HFFc6 (cell line): ENCODE measurements around the gene LRRC3. TPM values are rescaled to one million over a fixed set of nuclear protein-coding genes. Genes with fewer than 3 reads are reported as not detected.
"Not testable (repeated sequence)": the region's sequence is repeated elsewhere in the genome, so short reads cannot be mapped to it uniquely, and the experiment has no call there.

ENCODE experiments used
- DNase-seq: peaks from one replicate; pipeline ENCODE4 v3.0.0-alpha.2; 2018
- H3K27ac Mint-ChIP-seq: 2 replicates; pipeline ENCODE4 v1.8.0; 2020; ENCODE audit warnings: mild to moderate bottlenecking, mixed read lengths
- H3K27me3 Mint-ChIP-seq: 2 replicates; pipeline ENCODE4 v1.8.0; 2021; ENCODE audit warnings: mild to moderate bottlenecking, moderate library complexity, mixed read lengths; ENCODE audit not compliant: insufficient read depth
- H3K36me3 Mint-ChIP-seq: 2 replicates; pipeline ENCODE4 v1.8.0; 2021; ENCODE audit warnings: low read depth, mixed read lengths
- H3K4me1 Mint-ChIP-seq: 2 replicates; pipeline ENCODE4 v1.8.0; 2020; ENCODE audit warnings: low read depth, mixed read lengths
- H3K4me3 Mint-ChIP-seq: 2 replicates; pipeline ENCODE4 v1.8.0; 2020; ENCODE audit warnings: mild to moderate bottlenecking, moderate library complexity, mixed read lengths
- H3K9me3 Mint-ChIP-seq: 2 replicates; pipeline ENCODE4 v1.8.0; 2020; ENCODE audit warnings: mild to moderate bottlenecking, mixed read lengths
- total RNA-seq, 6 experiments: library from RNA; stranded (reverse); fragmentation: NEBNext Ultra II Directional; extraction: Animal tissue kit (Norgen Biotek cat#: 25700); gene quantifications; 2 replicates in 1 of 6; 3 replicates in 5 of 6; pipeline ENCODE4 v1.2.3, GENCODE V29; 2021
- TF ChIP-seq, protein P1 (sequence below): fragments of 200-600 bp; sonication (generic); IDR thresholded peaks from 2 replicates; pipeline ENCODE4 v1.5.0; 2021; ENCODE audit warnings: antibody characterized with exemption, mild to moderate bottlenecking

The LRRC3 gene
- total RNA-seq, 6 experiments from 2014 or later: not detected

DNA sequence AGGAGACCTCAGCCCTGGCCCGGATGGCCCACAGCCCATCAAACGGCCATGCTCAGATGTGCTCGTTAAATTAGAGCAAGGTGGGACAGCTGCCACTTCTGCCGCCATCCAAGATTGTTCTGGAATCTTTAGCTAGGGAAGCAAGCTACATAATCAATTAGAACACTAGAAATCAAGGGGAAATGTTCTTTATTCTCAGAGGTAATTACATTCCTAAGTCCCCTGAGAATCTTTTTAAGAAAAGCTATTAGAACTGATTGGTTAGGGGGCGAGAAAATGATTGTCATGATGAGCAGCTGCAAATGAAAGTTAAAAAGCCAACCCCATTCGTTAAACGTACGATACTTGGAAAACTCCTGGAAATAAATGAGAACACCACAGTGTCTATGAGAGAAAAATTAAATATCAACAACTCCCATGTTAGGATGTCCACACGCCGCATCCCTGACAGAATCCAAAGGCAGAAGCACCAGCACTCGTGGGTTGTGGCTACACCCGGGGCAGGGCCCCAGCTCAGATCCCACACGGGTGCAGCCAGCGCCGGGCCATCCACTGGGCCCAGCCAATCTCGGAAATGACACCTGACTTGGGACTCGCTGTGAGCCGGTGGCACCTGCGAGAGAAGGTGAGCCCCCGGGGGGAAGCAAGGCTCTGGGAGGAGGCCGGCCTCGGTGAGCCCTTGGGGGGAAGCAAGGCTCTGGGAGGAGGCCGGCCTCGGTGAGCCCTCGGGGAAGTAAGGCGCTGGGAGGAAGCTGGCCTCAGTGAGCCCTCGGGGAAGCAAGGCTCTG is 47.1 kb downstream of the LRRC3 start:
- no peak overlapping the region for H3K4me3 Mint-ChIP-seq
- H3K9me3 Mint-ChIP-seq: peaks cover 5% of the 10 kb centered on the region; the same call in 1 of the 2 replicates
- H3K27ac Mint-ChIP-seq: no peak overlapping the region
- H3K27me3 Mint-ChIP-seq: peaks cover 13% of the 10 kb centered on the region
- no peaks in the 10 kb centered on the region for H3K36me3 Mint-ChIP-seq
- DNase-seq: no peak
- TF ChIP-seq, protein P1, sequence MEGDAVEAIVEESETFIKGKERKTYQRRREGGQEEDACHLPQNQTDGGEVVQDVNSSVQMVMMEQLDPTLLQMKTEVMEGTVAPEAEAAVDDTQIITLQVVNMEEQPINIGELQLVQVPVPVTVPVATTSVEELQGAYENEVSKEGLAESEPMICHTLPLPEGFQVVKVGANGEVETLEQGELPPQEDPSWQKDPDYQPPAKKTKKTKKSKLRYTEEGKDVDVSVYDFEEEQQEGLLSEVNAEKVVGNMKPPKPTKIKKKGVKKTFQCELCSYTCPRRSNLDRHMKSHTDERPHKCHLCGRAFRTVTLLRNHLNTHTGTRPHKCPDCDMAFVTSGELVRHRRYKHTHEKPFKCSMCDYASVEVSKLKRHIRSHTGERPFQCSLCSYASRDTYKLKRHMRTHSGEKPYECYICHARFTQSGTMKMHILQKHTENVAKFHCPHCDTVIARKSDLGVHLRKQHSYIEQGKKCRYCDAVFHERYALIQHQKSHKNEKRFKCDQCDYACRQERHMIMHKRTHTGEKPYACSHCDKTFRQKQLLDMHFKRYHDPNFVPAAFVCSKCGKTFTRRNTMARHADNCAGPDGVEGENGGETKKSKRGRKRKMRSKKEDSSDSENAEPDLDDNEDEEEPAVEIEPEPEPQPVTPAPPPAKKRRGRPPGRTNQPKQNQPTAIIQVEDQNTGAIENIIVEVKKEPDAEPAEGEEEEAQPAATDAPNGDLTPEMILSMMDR: no peak
- H3K4me1 Mint-ChIP-seq: no peaks in the 10 kb centered on the region

DNA sequence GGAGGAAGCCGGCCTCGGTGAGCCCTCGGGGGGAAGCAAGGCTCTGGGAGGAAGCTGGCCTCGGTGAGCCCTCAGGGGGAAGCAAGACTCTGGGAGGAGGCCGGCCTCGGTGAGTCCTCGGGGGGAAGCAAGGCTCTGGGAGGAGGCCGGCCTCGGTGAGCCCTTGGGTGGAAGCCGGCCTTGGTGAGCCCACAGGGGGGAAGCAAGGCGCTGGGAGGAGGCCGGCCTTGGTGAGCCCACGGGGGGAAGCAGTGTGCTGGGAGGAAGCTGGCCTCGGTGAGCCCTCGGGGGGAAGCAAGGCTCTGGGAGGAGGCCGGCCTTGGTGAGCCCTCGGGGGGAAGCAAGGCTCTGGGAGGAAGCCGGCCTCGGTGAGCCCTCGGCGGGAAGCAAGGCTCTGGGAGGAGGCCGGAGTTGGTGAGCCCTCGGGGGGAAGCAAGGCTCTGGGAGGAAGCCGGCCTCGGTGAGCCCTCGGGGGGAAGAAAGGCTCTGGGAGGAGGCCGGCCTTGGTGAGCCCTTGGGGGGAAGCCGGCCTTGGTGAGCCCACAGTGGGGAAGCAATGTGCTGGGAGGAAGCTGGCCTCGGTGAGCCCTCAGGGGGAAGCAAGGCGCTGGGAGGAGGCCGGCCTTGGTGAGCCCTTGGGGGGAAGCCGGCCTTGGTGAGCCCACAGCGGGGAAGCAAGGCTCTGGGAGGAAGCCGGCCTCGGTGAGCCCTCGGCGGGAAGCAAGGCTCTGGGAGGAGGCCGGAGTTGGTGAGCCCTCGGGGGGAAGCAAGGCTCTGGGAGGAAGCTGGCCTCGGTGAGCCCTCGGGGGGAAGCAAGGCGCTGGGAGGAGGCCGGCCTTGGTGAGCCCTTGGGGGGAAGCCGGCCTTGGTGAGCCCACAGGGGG is 47.9 kb downstream of the LRRC3 start:
- DNase-seq, H3K27ac Mint-ChIP-seq, H3K4me1 Mint-ChIP-seq, H3K9me3 Mint-ChIP-seq, H3K4me3 Mint-ChIP-seq, H3K36me3 Mint-ChIP-seq: not testable (repeated sequence)
- H3K27me3 Mint-ChIP-seq: peaks cover 12% of the 10 kb centered on the region

DNA sequence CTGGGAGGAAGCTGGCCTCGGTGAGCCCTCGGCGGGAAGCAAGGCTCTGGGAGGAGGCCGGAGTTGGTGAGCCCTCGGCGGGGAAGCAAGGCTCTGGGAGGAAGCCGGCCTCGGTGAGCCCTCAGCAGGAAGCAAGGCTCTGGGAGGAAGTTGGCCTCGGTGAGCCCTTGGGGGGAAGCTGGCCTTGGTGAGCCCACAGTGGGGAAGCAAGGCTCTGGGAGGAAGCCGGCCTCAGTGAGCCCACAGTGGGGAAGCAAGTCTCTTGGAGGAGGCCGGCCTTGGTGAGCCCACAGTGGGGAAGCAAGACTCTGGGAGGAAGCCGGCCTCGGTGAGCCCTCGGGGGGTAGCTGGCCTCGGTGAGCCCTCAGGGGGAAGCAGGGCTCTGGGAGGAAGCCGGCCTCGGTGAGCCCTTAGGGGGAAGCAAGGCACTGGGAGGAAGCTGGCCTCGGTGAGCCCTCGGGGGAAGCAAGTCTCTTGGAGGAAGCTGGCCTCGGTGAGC is 48.6 kb downstream of the LRRC3 start:
- H3K36me3 Mint-ChIP-seq: no peaks in the 10 kb centered on the region
- no peak overlapping the region for H3K27ac Mint-ChIP-seq
- H3K4me3 Mint-ChIP-seq: no peak overlapping the region
- H3K4me1 Mint-ChIP-seq: no peaks in the 10 kb centered on the region
- H3K27me3 Mint-ChIP-seq: peaks cover 9% of the 10 kb centered on the region
- peaks cover 5% of the 10 kb centered on the region; the same call in 1 of the 2 replicates for H3K9me3 Mint-ChIP-seq
- TF ChIP-seq, protein P1: no peak
- DNase-seq: no peak

DNA sequence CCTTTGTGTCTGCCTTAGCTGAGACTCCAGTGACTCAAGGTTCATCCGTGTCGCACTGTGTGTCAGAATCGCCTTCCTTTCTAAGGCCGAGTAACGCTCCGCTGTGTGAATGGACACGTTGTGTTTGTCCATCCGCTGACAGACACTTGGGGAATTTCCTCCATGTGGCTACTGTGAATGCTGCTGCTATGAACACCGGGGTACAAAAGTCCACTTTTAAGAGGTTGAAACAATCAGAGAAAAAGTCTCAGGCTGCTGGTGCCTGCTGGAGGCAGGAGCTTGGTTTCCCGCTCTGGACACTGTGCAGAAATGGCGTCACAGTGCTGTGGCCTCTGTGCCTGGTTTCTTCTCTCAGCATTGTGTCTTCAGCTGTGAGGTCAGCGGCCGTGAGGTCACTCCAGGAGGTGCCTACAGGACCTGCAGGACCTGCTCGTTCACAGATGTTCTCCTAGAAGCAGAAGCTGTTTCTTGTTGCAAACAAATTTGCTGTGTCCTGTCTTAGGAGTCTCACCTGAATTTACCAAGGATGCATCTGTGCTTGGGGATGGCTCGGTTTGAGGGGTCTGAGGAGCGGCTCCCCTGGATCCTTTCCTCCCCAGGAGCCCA is 50.5 kb downstream of the LRRC3 start:
- Mint-ChIP-seq H3K4me3 (no peak overlapping the region), H3K4me1 (no peaks in the 10 kb centered on the region), H3K27ac (no peak overlapping the region)

DNA sequence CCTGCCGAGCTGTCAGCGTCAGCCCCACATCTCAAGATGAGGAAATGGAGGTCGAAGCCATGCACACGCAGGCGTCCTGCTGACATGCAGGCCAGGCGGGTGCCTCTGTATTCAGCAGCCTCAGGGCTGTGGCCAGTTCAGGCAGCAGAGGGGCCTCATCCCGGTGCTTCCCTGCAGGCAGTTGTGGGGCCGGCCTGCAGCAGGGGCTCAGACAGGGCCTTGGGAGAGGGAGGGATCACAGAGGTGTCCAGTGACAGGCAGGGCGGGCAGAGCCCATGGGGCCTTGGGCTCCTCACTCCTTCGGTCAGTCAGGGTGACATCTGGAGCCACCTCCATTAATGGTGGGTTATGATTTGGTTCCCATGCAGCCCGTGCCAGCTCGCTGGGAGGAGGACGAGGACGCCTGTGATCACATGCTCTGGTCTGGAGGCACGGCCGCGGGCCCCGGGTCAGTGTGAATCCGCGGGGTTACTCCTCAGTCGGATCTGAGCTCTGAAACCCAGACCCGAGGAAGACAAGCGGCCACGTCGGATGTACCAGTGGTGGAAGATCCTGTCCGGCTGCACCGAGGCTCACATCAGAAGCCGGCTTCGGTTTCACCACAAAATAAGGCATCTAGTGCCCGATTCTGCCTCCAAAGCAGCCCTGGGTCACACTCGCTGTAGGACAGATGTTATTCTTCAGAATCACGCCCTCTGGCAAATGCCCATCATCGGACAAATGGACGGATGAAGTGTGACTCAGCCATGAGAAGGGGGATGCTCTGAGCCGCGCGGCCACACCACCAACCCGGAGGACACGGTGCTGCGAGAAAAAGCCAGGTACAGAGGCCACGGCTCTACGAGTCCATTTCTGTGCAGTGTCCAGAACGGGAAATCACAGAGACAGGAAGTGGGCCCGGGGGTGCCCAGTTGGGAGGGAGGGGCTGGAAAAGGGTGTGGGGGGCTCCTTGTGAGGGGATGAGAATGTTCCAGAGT is 51.3 kb downstream of the LRRC3 start:
- no peak overlapping the region for H3K4me3 Mint-ChIP-seq
- H3K36me3 Mint-ChIP-seq: no peaks in the 10 kb centered on the region
- TF ChIP-seq, protein P1: no peak

More for the DNA sequence above, 50.5 kb downstream of the LRRC3 start:
- TF ChIP-seq, protein P1: no peak
- Mint-ChIP-seq H3K27me3 (peaks cover 6% of the 10 kb centered on the region), H3K9me3 (peaks cover 9% of the 10 kb centered on the region), H3K36me3 (no peaks in the 10 kb centered on the region)
- no peak for DNase-seq

More for the DNA sequence above, 51.3 kb downstream of the LRRC3 start:
- Mint-ChIP-seq H3K27me3 (peaks cover 6% of the 10 kb centered on the region), H3K9me3 (peaks cover 11% of the 10 kb centered on the region), H3K27ac (no peak overlapping the region), H3K4me1 (no peaks in the 10 kb centered on the region)
- no peak for DNase-seq
